ENCODE data around the gene MRPL23. TPM values are rescaled to one million over a fixed set of nuclear protein-coding genes. Genes with fewer than 3 reads are reported as not detected.

MRPL23 gene
- polyA plus RNA-seq, 1 donor (not counting 4 experiments of a cell fraction or from before 2014, with no cell fraction given): 68.2 TPM

DNA sequence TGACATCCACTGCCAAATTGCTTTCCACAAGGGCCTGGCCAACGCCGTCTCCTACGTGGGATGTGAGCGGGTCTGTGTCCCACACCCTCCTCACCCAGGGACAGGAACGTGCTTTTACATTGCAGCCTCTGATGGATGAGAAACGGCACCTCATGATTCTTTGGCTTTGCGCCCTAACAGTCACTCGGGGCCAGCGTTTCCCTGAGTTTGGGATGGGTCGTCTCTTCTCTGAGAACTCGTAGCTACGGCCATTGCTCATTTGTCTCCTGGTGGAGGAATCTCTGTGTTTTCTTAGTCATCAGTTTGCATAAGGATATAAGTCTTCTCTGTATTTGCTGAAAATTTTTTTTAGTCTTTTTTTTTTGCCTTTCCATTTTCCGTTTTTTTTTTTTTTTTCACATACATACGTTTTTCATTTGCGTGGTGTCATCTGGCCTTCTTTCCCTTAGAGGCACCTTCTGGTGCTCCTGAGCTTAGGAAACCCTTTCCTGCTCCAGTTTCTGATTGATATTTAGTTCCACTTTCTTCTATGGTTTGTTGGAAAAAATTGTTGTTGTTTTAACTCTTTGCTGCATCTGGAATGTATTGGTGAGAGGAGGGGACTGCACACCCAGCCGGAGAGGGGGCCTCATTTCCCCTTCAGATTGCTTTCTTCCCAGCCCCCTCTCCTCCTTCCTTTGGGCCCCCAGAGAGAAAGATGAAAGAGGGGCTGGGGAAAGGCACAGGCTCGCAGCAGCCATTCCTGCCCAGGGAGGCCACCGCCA lies 15.6 kb upstream of the MRPL23 start:
- TF ChIP-seq, protein P1, sequence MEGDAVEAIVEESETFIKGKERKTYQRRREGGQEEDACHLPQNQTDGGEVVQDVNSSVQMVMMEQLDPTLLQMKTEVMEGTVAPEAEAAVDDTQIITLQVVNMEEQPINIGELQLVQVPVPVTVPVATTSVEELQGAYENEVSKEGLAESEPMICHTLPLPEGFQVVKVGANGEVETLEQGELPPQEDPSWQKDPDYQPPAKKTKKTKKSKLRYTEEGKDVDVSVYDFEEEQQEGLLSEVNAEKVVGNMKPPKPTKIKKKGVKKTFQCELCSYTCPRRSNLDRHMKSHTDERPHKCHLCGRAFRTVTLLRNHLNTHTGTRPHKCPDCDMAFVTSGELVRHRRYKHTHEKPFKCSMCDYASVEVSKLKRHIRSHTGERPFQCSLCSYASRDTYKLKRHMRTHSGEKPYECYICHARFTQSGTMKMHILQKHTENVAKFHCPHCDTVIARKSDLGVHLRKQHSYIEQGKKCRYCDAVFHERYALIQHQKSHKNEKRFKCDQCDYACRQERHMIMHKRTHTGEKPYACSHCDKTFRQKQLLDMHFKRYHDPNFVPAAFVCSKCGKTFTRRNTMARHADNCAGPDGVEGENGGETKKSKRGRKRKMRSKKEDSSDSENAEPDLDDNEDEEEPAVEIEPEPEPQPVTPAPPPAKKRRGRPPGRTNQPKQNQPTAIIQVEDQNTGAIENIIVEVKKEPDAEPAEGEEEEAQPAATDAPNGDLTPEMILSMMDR (optimal IDR thresholded peaks at IDR 0.05 in 1 of 3, IDR thresholded peaks at IDR 0.05 in 1 of 3, conservative IDR thresholded peaks at IDR 0.05 in 1 of 3; ENCODE audit: extremely low read depth in 1 of 3, insufficient read depth in 2 of 3, low read length in 3 of 3): no peak
- no peak for TF ChIP-seq EZH2 (IDR thresholded peaks at IDR 0.05; ENCODE audit: low read length)
- Histone ChIP-seq H3K27me3 (ENCODE audit: control insufficient read depth, extremely low read depth, insufficient read depth, low read length) (peaks cover 4% of the 10 kb centered on the region), H3K4me3 (ENCODE audit: control insufficient read depth in 2 of 3, extremely low read depth in 1 of 3, insufficient read depth in 2 of 3, low read depth in 1 of 3, low read length in 3 of 3) (no peak overlapping the region), H3K79me2 (ENCODE audit: control insufficient read depth, insufficient read depth, low read length) (no peaks in the 10 kb centered on the region), H3K9me3 (ENCODE audit: control insufficient read depth, low read depth, low read length) (no peaks in the 10 kb centered on the region), H3K27ac (ENCODE audit: control insufficient read depth, insufficient read depth, low read length) (no peak overlapping the region), H3K9me1 (ENCODE audit: control insufficient read depth, extremely low read depth, insufficient read depth, low read length) (no peaks in the 10 kb centered on the region), H4K20me1 (ENCODE audit: control insufficient read depth, extremely low read depth, insufficient read depth, low read length) (no peaks in the 10 kb centered on the region), H3K4me2 (ENCODE audit: control insufficient read depth, extremely low read depth, insufficient read depth, low read depth, low read length) (no peak overlapping the region), H3K9ac (ENCODE audit: control insufficient read depth, extremely low read depth, insufficient read depth, low read length) (no peak overlapping the region), H3K36me3 (ENCODE audit: control insufficient read depth in 2 of 2, extremely low read depth in 1 of 2, insufficient read depth in 2 of 2, low read length in 2 of 2) (no peaks in the 10 kb centered on the region), H2AFZ (ENCODE audit: control insufficient read depth, low read length) (no peak overlapping the region), H3K4me1 (ENCODE audit: control insufficient read depth, extremely low read depth, insufficient read depth, low read length) (no peaks in the 10 kb centered on the region)
- FAIRE-seq: no peak
- DNase-seq (ENCODE audit: low read depth, low spot score): no peak
- dilution Hi-C loops (cut with MboI; ENCODE audit: extremely low pct_ligation_motif_present, low sequenced_read_pairs): no loop called here

DNA sequence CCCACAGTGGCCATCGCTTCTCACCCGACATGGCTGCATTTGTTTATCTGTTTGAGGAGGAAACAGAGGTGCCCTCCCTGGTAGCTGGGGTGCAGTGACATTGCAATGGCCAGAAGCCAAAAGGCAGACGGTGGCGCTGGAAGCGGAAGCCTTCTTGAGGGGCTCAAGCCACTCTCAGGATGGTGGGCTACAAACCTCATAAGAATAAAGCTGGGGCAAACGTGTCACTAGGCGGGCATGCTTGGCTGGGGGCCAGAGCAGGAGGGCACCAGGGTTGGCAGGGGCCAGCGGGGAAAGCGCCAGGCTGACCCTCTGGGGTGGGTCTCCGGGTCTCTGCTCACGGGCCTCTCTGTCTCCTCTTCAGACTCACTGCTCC lies 15.0 kb upstream of the MRPL23 start:
- Histone ChIP-seq H3K9me1 (ENCODE audit: control insufficient read depth, extremely low read depth, insufficient read depth, low read length) (no peaks in the 10 kb centered on the region), H3K27me3 (ENCODE audit: control insufficient read depth, extremely low read depth, insufficient read depth, low read length) (peaks cover 4% of the 10 kb centered on the region), H3K9ac (ENCODE audit: control insufficient read depth, extremely low read depth, insufficient read depth, low read length) (no peak overlapping the region), H2AFZ (ENCODE audit: control insufficient read depth, low read length) (no peak overlapping the region), H4K20me1 (ENCODE audit: control insufficient read depth, extremely low read depth, insufficient read depth, low read length) (no peaks in the 10 kb centered on the region), H3K4me1 (ENCODE audit: control insufficient read depth, extremely low read depth, insufficient read depth, low read length) (no peaks in the 10 kb centered on the region), H3K27ac (ENCODE audit: control insufficient read depth, insufficient read depth, low read length) (no peak overlapping the region), H3K9me3 (ENCODE audit: control insufficient read depth, low read depth, low read length) (no peaks in the 10 kb centered on the region), H3K79me2 (ENCODE audit: control insufficient read depth, insufficient read depth, low read length) (no peaks in the 10 kb centered on the region), H3K4me2 (ENCODE audit: control insufficient read depth, extremely low read depth, insufficient read depth, low read depth, low read length) (no peak overlapping the region), H3K4me3 (ENCODE audit: control insufficient read depth in 2 of 3, extremely low read depth in 1 of 3, insufficient read depth in 2 of 3, low read depth in 1 of 3, low read length in 3 of 3) (no peak overlapping the region), H3K36me3 (ENCODE audit: control insufficient read depth in 2 of 2, extremely low read depth in 1 of 2, insufficient read depth in 2 of 2, low read length in 2 of 2) (no peaks in the 10 kb centered on the region)
- dilution Hi-C loops (cut with MboI; ENCODE audit: extremely low pct_ligation_motif_present, low sequenced_read_pairs): no loop called here
- TF ChIP-seq EZH2 (IDR thresholded peaks at IDR 0.05; ENCODE audit: low read length): no peak
- TF ChIP-seq, protein P1 (optimal IDR thresholded peaks at IDR 0.05 in 1 of 3, IDR thresholded peaks at IDR 0.05 in 1 of 3, conservative IDR thresholded peaks at IDR 0.05 in 1 of 3; ENCODE audit: extremely low read depth in 1 of 3, insufficient read depth in 2 of 3, low read length in 3 of 3): no peak
- DNase-seq (ENCODE audit: low read depth, low spot score) (no peak), FAIRE-seq (no peak)

Measured in keratinocyte (primary cell).